BLaER1 (cell line): ENCODE data around the gene PLA1A.

ENCODE experiments used
- H3K27ac ChIP-seq: shearing (Covaris generic); formaldehyde crosslinking; 2 replicates; pipeline ENCODE4 v1.8.1; 2022
- H3K27me3 ChIP-seq: shearing (Covaris generic); formaldehyde crosslinking; 2 replicates; pipeline ENCODE4 v1.8.1; 2022
- H3K36me3 ChIP-seq: shearing (Covaris generic); formaldehyde crosslinking; 2 replicates; pipeline ENCODE4 v1.8.1; 2022
- H3K4me1 ChIP-seq: shearing (Covaris generic); formaldehyde crosslinking; 2 replicates; pipeline ENCODE4 v1.8.1; 2022
- H3K4me2 ChIP-seq: shearing (Covaris generic); formaldehyde crosslinking; 2 replicates; pipeline ENCODE4 v1.8.1; 2022
- H3K4me3 ChIP-seq: shearing (Covaris generic); formaldehyde crosslinking; 2 replicates; pipeline ENCODE4 v1.8.1; 2022
- H3K9ac ChIP-seq: shearing (Covaris generic); formaldehyde crosslinking; 2 replicates; pipeline ENCODE4 v1.8.1; 2022
- H3K9me3 ChIP-seq: shearing (Covaris generic); formaldehyde crosslinking; 2 replicates; pipeline ENCODE4 v1.8.1; 2022
- H4K20me1 ChIP-seq: shearing (Covaris generic); formaldehyde crosslinking; 2 replicates; pipeline ENCODE4 v1.8.1; 2022
- Cebpa-rat ChIP-seq: shearing (Covaris generic); IDR thresholded peaks from 2 replicates; pipeline ENCODE4 v1.8.1; 2022

Gene PLA1A

DNA sequence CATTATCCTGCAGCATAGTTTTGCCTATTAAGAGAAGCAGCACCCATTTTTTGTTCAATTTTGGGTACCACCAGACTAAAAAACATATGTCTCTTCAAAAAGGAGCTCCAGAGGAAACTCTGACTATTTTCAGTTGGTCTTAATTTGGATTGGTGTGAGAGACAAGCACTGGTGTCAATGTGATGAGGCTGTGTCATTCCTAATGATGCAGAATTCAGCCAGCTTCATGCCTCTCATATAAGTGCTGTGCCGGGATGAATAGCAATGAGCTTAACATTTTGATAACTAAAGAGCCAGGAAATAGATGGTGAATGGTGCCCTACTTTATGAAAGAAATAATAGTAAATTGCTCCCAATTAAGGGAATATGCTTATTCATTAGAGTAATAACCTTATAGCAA, 46.8 kb downstream of the PLA1A start:
- H3K4me3 ChIP-seq: no peak overlapping the region
- no peaks in the 10 kb centered on the region for H3K27me3 ChIP-seq
- H3K9ac ChIP-seq: no peak overlapping the region
- no peak for TF ChIP-seq Cebpa-rat
- no peaks in the 10 kb centered on the region for H3K9me3 ChIP-seq
- no peak overlapping the region for H3K27ac ChIP-seq
- H4K20me1 ChIP-seq: no peaks in the 10 kb centered on the region
- H3K36me3 ChIP-seq: no peaks in the 10 kb centered on the region
- no peaks in the 10 kb centered on the region for H3K4me1 ChIP-seq
- H3K4me2 ChIP-seq: no peak overlapping the region

- Histone ChIP-seq H3K36me3 (no peaks in the 10 kb centered on the region), H3K9ac (no peak overlapping the region), H3K27ac (no peak overlapping the region), H4K20me1 (no peaks in the 10 kb centered on the region), H3K4me1 (no peaks in the 10 kb centered on the region), H3K9me3 (no peaks in the 10 kb centered on the region), H3K4me3 (no peak overlapping the region), H3K27me3 (no peaks in the 10 kb centered on the region), H3K4me2 (no peak overlapping the region)
- no peak for TF ChIP-seq Cebpa-rat
Measured at GRCh38 chr3:119645813-119646212, 48.1 kb downstream of the PLA1A start.

GRCh38 chr3:119647171-119647570, 49.5 kb downstream of the PLA1A start:
- Histone ChIP-seq H3K4me3 (no peak overlapping the region), H3K9me3 (no peaks in the 10 kb centered on the region), H3K4me1 (no peaks in the 10 kb centered on the region), H3K9ac (no peak overlapping the region), H4K20me1 (no peaks in the 10 kb centered on the region), H3K27ac (no peak overlapping the region), H3K36me3 (no peaks in the 10 kb centered on the region), H3K27me3 (no peaks in the 10 kb centered on the region), H3K4me2 (no peak overlapping the region)
- no peak for TF ChIP-seq Cebpa-rat

DNA sequence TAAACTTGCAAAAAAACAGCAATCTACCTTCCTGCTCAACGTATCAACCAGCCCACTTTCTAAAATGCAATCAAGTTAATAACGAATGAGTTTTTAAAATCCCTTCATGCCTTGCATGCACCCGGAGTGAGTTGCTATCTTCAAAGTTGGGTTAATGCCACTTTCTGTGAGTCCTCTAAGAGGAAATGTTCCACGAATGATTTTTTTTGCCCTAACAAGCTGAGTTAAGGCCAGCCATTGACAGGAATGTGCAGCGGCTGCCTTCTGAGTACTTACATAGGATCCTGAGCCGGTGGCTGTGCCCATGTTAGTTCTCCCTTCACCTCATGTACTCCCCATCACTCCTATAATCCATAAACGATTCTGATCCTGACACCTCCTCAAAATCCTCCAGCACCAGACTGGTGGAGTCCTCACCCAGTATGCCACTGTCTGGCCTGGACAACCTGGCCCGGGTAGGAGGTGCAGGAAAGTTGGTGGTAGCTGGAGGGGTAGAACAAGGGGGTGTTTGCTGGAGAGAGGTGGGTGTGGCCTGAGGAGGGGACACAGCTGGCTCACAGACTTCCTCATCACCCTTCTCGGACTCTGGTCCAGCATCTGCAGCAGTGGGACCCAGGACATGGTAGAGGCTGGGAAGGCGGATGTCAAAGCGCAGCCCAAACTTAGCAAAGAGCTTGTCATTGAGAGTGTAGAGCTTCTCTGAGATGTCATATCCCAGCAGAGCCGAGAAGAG, 50.3 kb downstream of the PLA1A start:
- no peaks in the 10 kb centered on the region for H3K36me3 ChIP-seq
- no peaks in the 10 kb centered on the region for H3K4me1 ChIP-seq
- no peak for TF ChIP-seq Cebpa-rat
- H3K4me2 ChIP-seq: no peak overlapping the region
- H3K27ac ChIP-seq: no peak overlapping the region
- no peak overlapping the region for H3K4me3 ChIP-seq
- H3K27me3 ChIP-seq: no peaks in the 10 kb centered on the region
- H3K9me3 ChIP-seq: no peaks in the 10 kb centered on the region
- no peak overlapping the region for H3K9ac ChIP-seq
- no peaks in the 10 kb centered on the region for H4K20me1 ChIP-seq

DNA sequence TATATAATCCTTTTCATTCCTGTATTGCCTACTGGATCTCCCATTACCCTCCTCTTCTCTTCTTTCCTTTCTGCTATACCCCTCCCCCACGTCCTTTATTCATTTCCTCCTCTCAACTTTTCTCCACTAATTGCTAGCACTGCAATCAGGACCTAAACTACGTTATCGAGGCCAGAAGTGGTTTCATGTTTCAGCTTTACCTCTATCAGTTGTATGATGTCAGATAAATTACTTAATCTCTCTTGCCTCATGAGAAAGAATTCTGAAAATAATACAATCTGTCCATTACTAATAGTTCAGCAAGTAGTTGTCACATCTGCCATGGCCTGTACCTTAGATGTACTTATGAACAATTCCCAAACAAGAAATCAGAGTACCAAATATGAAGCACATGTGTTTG, 52.1 kb downstream of the PLA1A start:
- H3K9ac ChIP-seq: no peak overlapping the region
- no peaks in the 10 kb centered on the region for H3K9me3 ChIP-seq
- H3K27ac ChIP-seq: no peak overlapping the region
- H4K20me1 ChIP-seq: no peaks in the 10 kb centered on the region
- no peaks in the 10 kb centered on the region for H3K27me3 ChIP-seq
- TF ChIP-seq Cebpa-rat: no peak
- no peaks in the 10 kb centered on the region for H3K36me3 ChIP-seq
- no peak overlapping the region for H3K4me2 ChIP-seq
- no peak overlapping the region for H3K4me3 ChIP-seq
- no peaks in the 10 kb centered on the region for H3K4me1 ChIP-seq

DNA sequence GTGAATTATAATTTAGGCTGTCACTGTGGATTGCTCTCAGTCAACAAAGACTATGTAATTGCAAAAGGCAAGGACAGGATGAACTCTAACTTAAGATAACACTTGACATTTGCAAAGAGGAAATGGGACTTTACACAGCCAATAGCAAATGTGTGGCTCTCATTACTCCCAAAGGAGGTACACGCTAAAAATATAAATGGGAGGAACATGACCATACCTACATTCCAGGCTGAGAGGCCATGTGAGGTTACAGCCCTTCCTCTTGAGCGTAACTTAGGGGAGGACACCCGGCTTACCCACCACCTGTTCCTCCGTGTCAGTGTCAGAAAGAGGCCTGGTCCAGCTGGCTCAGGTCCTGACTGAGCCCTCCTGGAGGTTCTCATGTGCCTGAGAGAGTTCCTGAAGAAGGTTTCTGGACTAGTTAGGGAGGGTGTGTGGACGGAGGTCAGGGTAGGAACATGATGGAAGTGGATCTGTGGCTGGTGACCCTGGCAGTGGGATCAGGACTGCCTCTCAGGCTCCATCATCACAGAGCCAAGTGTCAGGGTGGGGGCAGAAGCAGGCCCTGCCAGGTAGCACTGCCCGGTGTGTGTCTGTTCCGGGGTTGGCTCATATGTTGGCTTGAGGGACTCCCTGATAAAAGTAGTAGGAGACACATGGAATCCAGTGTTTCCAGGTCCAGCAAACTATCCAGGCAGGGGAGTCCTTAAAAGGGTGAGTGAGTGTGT, 54.8 kb downstream of the PLA1A start:
- H4K20me1 ChIP-seq: no peaks in the 10 kb centered on the region
- H3K4me3 ChIP-seq: no peak overlapping the region
- H3K9ac ChIP-seq: no peak overlapping the region
- H3K27ac ChIP-seq: no peak overlapping the region
- no peak overlapping the region for H3K4me2 ChIP-seq
- no peak for TF ChIP-seq Cebpa-rat
- H3K4me1 ChIP-seq: no peaks in the 10 kb centered on the region
- no peaks in the 10 kb centered on the region for H3K9me3 ChIP-seq
- H3K36me3 ChIP-seq: no peaks in the 10 kb centered on the region
- no peaks in the 10 kb centered on the region for H3K27me3 ChIP-seq

GRCh38 chr3:119653876-119654275, 56.2 kb downstream of the PLA1A start:
- Histone ChIP-seq H3K4me1 (peaks cover 7% of the 10 kb centered on the region; the same call in 1 of the 2 replicates), H4K20me1 (no peaks in the 10 kb centered on the region), H3K9ac (no peak overlapping the region), H3K27me3 (no peaks in the 10 kb centered on the region), H3K9me3 (no peaks in the 10 kb centered on the region), H3K36me3 (no peaks in the 10 kb centered on the region), H3K4me2 (no peak overlapping the region), H3K4me3 (no peak overlapping the region), H3K27ac (no peak overlapping the region)
- TF ChIP-seq Cebpa-rat: no peak

- no peak overlapping the region for H3K4me2 ChIP-seq
- H3K4me3 ChIP-seq: no peak overlapping the region
Measured at GRCh38 chr3:119657887-119658702, 60.4 kb downstream of the PLA1A start.

GRCh38 chr3:119658994-119659393, 61.3 kb downstream of the PLA1A start:
- H3K27me3 ChIP-seq: no peaks in the 10 kb centered on the region
- H4K20me1 ChIP-seq: no peaks in the 10 kb centered on the region
- H3K4me1 ChIP-seq: peaks cover 7% of the 10 kb centered on the region; the same call in 1 of the 2 replicates
- no peaks in the 10 kb centered on the region for H3K9me3 ChIP-seq
- no peak overlapping the region for H3K9ac ChIP-seq
- H3K4me2 ChIP-seq: no peak overlapping the region
- no peak overlapping the region for H3K4me3 ChIP-seq
- no peaks in the 10 kb centered on the region for H3K36me3 ChIP-seq
- no peak for TF ChIP-seq Cebpa-rat
- H3K27ac ChIP-seq: no peak overlapping the region

More at GRCh38 chr3:119657887-119658702, 60.4 kb downstream of the PLA1A start:
- H3K9me3 ChIP-seq: no peaks in the 10 kb centered on the region
- peaks cover 7% of the 10 kb centered on the region; the same call in 1 of the 2 replicates for H3K4me1 ChIP-seq
- no peaks in the 10 kb centered on the region for H3K36me3 ChIP-seq
- no peaks in the 10 kb centered on the region for H4K20me1 ChIP-seq
- no peaks in the 10 kb centered on the region for H3K27me3 ChIP-seq
- no peak overlapping the region for H3K9ac ChIP-seq
- no peak for TF ChIP-seq Cebpa-rat
- H3K27ac ChIP-seq: no peak overlapping the region
